NCI-H446 treated with DMSO at 0.1 percent for 48 hours (cell line): ENCODE results near the gene PGF.

Experiments
- DNase-seq: peaks from one replicate; lab custom pipeline; 2025; lab: John Stamatoyannopoulos, UW

PGF gene

GRCh38 chr14:74897642-74898041 is 57.8 kb downstream of the PGF start:
- DNase-seq, result no peak

GRCh38 chr14:74896400-74896799 is 59.0 kb downstream of the PGF start:
- DNase-seq, result no peak

GRCh38 chr14:74893614-74894091 is 61.7 kb downstream of the PGF start:
- no peak for DNase-seq

GRCh38 chr14:74892745-74893144 is 62.7 kb downstream of the PGF start:
- DNase-seq, result no peak

- DNase-seq, result no peak
Observed at GRCh38 chr14:74891870-74892269, 63.5 kb downstream of the PGF start.
